Suprapubic skin (tissue), 4 donors: ENCODE results near the gene APOBR. TPM values are rescaled to one million over a fixed set of nuclear protein-coding genes. Genes with fewer than 3 reads are reported as not detected.
"Not testable (repeated sequence)": the region's sequence is repeated elsewhere in the genome, so short reads cannot be mapped to it uniquely, and the experiment has no call there.

Experiments
- DNase-seq, 2 donors: peaks; one replicate each; pipeline ENCODE4 v3.0.0-alpha.2; 2019; ENCODE audit warnings: low spot score in 2 of 2
- H3K27ac ChIP-seq: fragments of 200-600 bp; sonication (generic); one replicate; pipeline ENCODE4 v1.5.1; 2019
- H3K27me3 ChIP-seq: fragments of 200-600 bp; sonication (generic); one replicate; pipeline ENCODE4 v1.5.1; 2019
- H3K36me3 ChIP-seq: fragments of 200-600 bp; sonication (generic); one replicate; pipeline ENCODE4 v1.5.1; 2019
- H3K4me1 ChIP-seq: fragments of 200-600 bp; sonication (generic); one replicate; pipeline ENCODE4 v1.5.1; 2019
- H3K4me3 ChIP-seq: fragments of 200-600 bp; sonication (generic); one replicate; pipeline ENCODE4 v1.5.1; 2019; ENCODE audit warnings: mild to moderate bottlenecking
- H3K9me3 ChIP-seq: fragments of 200-600 bp; sonication (generic); one replicate; pipeline ENCODE4 v1.5.1; 2019
- EP300 ChIP-seq: sonication (generic); formaldehyde crosslinking; IDR thresholded peaks from one replicate; pipeline ENCODE4 v1.6.1; 2017; ENCODE audit warnings: antibody characterized with exemption
- POLR2A ChIP-seq, 2 donors: fragments of 450-650 bp; IDR thresholded peaks; one replicate each; pipeline ENCODE4 v1.6.1; 2017; ENCODE audit warnings: antibody characterized with exemption in 2 of 2, mild to moderate bottlenecking in 2 of 2, moderate library complexity in 2 of 2
- POLR2AphosphoS5 ChIP-seq, 3 donors: sonication (generic); formaldehyde crosslinking; IDR thresholded peaks; one replicate each; pipeline ENCODE4 v1.6.1; 2017; ENCODE audit warnings: antibody characterized with exemption in 3 of 3
- WGBS: methylation state at CpG from one replicate; pipeline ENCODE4 v1.1.5; 2018; 5-methylcytosine and 5-hydroxymethylcytosine counted together
- total RNA-seq, 4 donors: library from RNA; depleted of rRNA; stranded (reverse); fragments of >200 nt; gene quantifications; one replicate each; pipeline ENCODE4 v1.1.0, GENCODE V29; 2016
- TF ChIP-seq, protein P1 (sequence below), 2 donors: fragments of 200-600 bp in 1 of 2; fragments of 450-650 bp in 1 of 2; sonication (generic) in 1 of 2; IDR thresholded peaks; one replicate each; pipeline ENCODE4 v1.5.1; 2016 to 2019; ENCODE audit warnings: antibody characterized with exemption in 2 of 2, mild to moderate bottlenecking in 1 of 2, moderate library complexity in 1 of 2

Gene APOBR
- total RNA-seq, 4 donors from 2014 or later, result 0.57 to 4.3 (median 1.9) TPM

DNA sequence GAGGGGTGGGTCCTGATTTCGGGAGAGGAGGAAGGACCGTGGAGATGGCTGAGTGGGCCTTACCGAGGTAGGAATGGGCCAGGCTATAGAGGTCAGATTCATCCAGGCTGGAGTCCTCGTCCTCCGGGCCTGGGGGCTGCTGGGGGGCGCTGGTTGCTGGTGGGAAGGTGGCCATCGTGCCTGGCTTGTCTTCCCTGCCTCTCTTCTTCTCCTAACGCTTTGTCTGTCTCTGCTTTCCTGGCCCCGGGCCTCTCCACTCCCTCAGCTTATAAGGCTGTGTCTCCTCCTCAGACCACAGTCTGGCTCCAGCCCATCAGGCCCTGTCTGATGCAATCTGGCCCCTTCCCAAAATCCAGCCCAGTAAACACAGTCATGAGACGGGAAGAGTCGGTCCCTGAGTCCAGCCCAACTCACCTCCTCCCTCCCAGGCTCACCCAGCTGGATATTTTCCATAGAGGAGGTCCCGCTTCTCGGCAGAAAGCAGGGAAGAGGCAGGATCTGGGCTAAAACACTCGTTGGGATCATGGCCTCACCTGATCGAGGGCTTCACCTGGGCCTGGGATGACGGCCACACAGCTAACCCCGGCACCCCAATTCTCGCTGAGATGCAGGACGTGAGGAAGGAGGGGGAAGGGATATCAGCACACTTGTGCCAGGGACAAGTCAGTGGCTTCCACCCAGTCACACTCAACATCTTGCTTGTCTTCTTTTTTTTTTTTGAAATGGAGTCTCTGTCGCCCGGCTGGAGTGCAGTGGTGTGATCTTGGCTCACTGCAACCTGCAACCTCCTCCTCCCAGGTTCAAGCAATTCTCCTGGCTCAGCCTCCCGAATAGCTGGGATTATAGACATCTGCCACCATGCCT lies 44.5 kb downstream of the APOBR start, which contains the start of gene NUPR1:
TSS of gene NUPR1 (minus strand) at position 242 of the 864 bp plus-strand sequence. CDS start at position 175, 67 bp downstream.
- H3K9me3 ChIP-seq, result no peaks in the 10 kb centered on the region
- no peaks in the 10 kb centered on the region for H3K36me3 ChIP-seq
- TF ChIP-seq, protein P1, sequence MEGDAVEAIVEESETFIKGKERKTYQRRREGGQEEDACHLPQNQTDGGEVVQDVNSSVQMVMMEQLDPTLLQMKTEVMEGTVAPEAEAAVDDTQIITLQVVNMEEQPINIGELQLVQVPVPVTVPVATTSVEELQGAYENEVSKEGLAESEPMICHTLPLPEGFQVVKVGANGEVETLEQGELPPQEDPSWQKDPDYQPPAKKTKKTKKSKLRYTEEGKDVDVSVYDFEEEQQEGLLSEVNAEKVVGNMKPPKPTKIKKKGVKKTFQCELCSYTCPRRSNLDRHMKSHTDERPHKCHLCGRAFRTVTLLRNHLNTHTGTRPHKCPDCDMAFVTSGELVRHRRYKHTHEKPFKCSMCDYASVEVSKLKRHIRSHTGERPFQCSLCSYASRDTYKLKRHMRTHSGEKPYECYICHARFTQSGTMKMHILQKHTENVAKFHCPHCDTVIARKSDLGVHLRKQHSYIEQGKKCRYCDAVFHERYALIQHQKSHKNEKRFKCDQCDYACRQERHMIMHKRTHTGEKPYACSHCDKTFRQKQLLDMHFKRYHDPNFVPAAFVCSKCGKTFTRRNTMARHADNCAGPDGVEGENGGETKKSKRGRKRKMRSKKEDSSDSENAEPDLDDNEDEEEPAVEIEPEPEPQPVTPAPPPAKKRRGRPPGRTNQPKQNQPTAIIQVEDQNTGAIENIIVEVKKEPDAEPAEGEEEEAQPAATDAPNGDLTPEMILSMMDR (IDR thresholded peaks at IDR 0.05), result no peak
- TF ChIP-seq POLR2AphosphoS5 (IDR thresholded peaks at IDR 0.05) (peak in 2 of 3 donors; percentile 94 to 96), POLR2A (IDR thresholded peaks at IDR 0.05) (peak; percentile 74 to 88), EP300 (no peak)
- H3K4me1 ChIP-seq, result peaks cover 69% of the 10 kb centered on the region
- H3K27ac ChIP-seq, result peak within 1 kb of the TSS; percentile 97
- no peaks in the 10 kb centered on the region for H3K27me3 ChIP-seq
- WGBS, result 12% methylated on average over 22 of the region's 22 CpGs
- peak within 1 kb of the TSS; percentile 64 for H3K4me3 ChIP-seq
- DNase-seq, result peak; percentile 97 to 99

DNA sequence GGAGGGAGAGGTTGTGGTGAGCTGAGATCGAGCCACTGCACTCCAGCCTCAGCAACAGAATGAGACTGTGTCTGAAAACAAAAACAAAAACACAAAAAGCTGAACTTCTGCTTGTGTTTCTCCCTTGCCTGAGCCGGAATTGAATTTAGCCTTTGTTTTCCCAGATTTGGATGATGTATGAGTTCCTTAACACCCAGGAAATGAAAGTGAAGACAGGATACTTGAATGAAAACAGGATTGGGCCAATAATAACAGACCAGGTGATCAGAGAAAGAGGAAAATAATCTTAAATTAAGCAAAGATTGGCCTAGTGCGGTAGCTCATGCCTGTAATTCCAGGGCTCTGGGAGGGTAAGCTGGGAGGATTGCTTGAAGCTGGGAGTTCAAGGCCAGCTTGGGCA lies 45.9 kb downstream of the APOBR start:
- TF ChIP-seq POLR2A (IDR thresholded peaks at IDR 0.05), result no peak
- Histone ChIP-seq H3K4me1 (peaks cover 58% of the 10 kb centered on the region), H3K9me3 (no peaks in the 10 kb centered on the region), H3K36me3 (no peaks in the 10 kb centered on the region), H3K27me3 (no peaks in the 10 kb centered on the region), H3K27ac (peak overlapping the region; percentile 97), H3K4me3 (no peak overlapping the region)
- 72% methylated on average over 3 of the region's 3 CpGs for WGBS
- no peak for DNase-seq

DNA sequence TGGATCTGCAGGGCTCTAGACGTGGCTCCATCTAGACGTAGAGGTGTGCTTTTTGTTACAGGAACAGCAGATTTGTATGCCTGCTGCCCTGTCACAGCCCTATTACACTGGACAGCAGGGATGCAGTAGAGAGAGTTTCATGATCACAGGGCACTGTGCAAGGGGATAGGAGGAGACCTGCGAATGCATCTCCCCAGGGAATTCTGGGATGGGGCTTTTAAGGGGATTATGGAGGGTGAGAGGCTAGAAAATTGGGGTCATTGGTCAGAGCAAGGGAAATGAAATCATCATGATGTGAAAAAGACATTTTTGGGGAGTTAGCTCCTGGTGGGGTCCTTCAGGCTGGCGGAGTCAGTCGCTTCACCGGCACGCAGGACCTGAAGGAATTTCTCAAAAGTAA lies 48.2 kb downstream of the APOBR start:
- Histone ChIP-seq H3K9me3 (no peaks in the 10 kb centered on the region), H3K27me3 (no peaks in the 10 kb centered on the region), H3K36me3 (no peaks in the 10 kb centered on the region), H3K27ac (peak overlapping the region; percentile 45), H3K4me3 (no peak overlapping the region), H3K4me1 (peaks cover 41% of the 10 kb centered on the region)
- DNase-seq, result no peak
- WGBS, result 80% methylated on average over 7 of the region's 7 CpGs
- TF ChIP-seq POLR2A (IDR thresholded peaks at IDR 0.05) (no peak), POLR2AphosphoS5 (IDR thresholded peaks at IDR 0.05) (no peak), EP300 (no peak)
- TF ChIP-seq, protein P1 (IDR thresholded peaks at IDR 0.05), result no peak

DNA sequence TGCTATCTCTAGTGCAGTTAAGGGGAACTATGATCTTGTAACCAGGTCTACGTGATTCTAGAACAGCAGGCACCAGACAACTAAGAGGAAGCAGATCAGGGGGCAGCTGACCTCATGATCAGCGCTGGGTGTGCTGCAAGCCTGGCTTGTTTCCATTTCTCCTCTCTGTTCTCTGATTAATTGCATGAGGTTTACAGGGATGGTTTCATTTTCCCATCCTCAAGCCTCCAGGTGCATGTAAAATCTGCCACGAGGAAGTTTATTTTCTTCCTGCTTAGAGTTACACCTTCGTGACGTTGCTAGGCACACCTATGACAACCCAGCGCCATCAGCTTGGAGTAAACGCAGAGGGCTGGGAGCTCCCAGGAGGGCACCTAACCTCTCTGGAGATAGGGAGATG lies 48.6 kb downstream of the APOBR start:
- DNase-seq, result no peak
- TF ChIP-seq POLR2A (IDR thresholded peaks at IDR 0.05), result no peak
- no peak for TF ChIP-seq EP300
- TF ChIP-seq POLR2AphosphoS5 (IDR thresholded peaks at IDR 0.05), result no peak
- TF ChIP-seq, protein P1 (IDR thresholded peaks at IDR 0.05), result no peak
- Histone ChIP-seq H3K4me3 (no peak overlapping the region), H3K4me1 (peaks cover 36% of the 10 kb centered on the region), H3K27me3 (no peaks in the 10 kb centered on the region), H3K36me3 (no peaks in the 10 kb centered on the region), H3K9me3 (no peaks in the 10 kb centered on the region), H3K27ac (peak overlapping the region; percentile 45)
- 38% methylated on average over 7 of the region's 7 CpGs for WGBS

DNA sequence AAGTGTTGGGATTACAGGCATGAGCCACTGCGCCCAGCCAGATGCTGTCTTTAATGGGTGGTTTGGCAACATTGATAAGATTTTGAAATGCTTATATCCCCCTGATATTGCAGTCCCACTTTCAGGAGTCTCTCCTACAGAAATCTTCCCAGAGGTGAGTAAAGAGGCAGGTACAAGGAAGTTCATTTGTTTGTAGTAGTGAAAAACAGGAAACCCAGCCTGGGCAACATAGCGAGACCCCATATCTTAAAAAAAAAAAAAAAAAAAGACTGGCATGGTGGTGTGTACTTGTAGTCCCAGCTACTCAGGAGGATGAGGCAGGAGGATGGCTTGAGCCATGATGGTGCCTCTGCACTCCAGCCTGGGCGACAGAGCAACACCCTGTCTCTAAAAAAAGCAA lies 50.6 kb downstream of the APOBR start:
- Histone ChIP-seq H3K27me3 (no peaks in the 10 kb centered on the region), H3K36me3 (no peaks in the 10 kb centered on the region), H3K27ac (no peak overlapping the region), H3K4me3 (no peak overlapping the region), H3K9me3 (no peaks in the 10 kb centered on the region), H3K4me1 (peaks cover 23% of the 10 kb centered on the region)
- no peak for DNase-seq
- WGBS, result 92% methylated on average over 3 of the region's 3 CpGs
- TF ChIP-seq, protein P1 (IDR thresholded peaks at IDR 0.05), result no peak
- no peak for TF ChIP-seq POLR2AphosphoS5 (IDR thresholded peaks at IDR 0.05)
- no peak for TF ChIP-seq POLR2A (IDR thresholded peaks at IDR 0.05)
- TF ChIP-seq EP300, result no peak

DNA sequence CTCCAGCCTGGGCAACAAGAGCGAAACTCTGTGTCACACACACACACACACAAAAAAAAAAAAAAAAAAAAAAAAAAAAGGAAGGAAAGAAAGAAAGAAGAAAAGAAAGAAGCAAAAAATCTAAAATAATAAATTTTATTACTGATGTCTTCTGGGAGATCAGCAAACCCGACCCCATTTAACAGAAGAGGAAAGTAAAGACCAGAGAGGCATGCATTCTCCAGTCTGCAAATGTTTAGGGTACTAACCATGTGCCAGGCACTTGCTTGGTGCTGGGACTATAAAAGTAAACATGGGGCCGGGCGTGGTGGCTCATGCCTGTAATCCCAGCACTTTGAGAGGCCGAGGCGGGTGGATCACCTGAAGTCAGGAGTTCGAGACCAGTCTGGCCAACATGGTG lies 51.5 kb downstream of the APOBR start:
- 92% methylated on average over 7 of the region's 7 CpGs for WGBS
- not testable (repeated sequence) for DNase-seq, H3K27me3 ChIP-seq, H3K36me3 ChIP-seq, H3K4me3 ChIP-seq, H3K9me3 ChIP-seq, H3K27ac ChIP-seq
- H3K4me1 ChIP-seq, result peaks cover 20% of the 10 kb centered on the region
